ENCODE data around the gene CIAO2B. TPM values are rescaled to one million over a fixed set of nuclear protein-coding genes. Genes with fewer than 3 reads are reported as not detected.
"Not testable (repeated sequence)": the region's sequence is repeated elsewhere in the genome, so short reads cannot be mapped to it uniquely, and the experiment has no call there.

CIAO2B gene
- total RNA-seq, 1 donor from 2014 or later = 165 TPM

GRCh38 chr16:66968847-66969246 lies 34.6 kb upstream of the CIAO2B start:
- no peak overlapping the region for H3K4me3 Mint-ChIP-seq (ENCODE audit: low read depth)
- intact Hi-C loops (cut with micrococcal nuclease) = loop anchor here (10.0 kb wide), 1 partner anchor 64 kb away; no protein-coding TSS in a partner anchor
- no peaks in the 10 kb centered on the region for H3K9me3 Mint-ChIP-seq
- no peak for DNase-seq (ENCODE audit: low spot score)
- peaks cover 3% of the 10 kb centered on the region for H3K4me1 Mint-ChIP-seq (ENCODE audit: low read depth)
- no peak overlapping the region for H3K27ac Mint-ChIP-seq
- H3K27me3 Mint-ChIP-seq (ENCODE audit: low read depth) = no peaks in the 10 kb centered on the region
- no peaks in the 10 kb centered on the region for H3K36me3 Mint-ChIP-seq (ENCODE audit: low read depth)

DNA sequence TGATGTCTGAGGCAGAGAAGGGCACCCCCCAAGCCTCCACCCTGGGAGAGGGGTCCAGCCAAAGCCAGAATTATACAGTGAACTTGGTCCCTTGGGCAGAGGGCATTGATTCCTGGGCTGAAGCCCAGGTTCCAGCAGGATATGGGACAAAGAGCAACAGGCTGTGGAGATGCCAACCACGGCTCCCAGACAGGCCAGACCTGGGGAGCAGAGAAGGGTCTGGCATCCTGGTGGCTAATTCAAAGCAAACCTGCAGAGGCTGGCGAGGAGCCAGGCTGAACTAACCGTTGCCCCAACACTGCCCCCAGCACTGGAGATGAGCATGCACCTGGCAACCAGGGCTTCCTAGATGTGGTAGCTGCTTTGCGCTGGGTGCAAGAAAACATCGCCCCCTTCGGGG lies 29.8 kb upstream of the CIAO2B start:
- intact Hi-C loops (cut with micrococcal nuclease) = loop anchor here (10.0 kb wide), 1 partner anchor 59 kb away; no protein-coding TSS in a partner anchor
- H3K4me3 Mint-ChIP-seq (ENCODE audit: low read depth) = no peak overlapping the region
- H3K36me3 Mint-ChIP-seq (ENCODE audit: low read depth) = no peaks in the 10 kb centered on the region
- H3K27ac Mint-ChIP-seq = no peak overlapping the region
- DNase-seq (ENCODE audit: low spot score) = no peak
- no peaks in the 10 kb centered on the region for H3K27me3 Mint-ChIP-seq (ENCODE audit: low read depth)
- H3K9me3 Mint-ChIP-seq = no peaks in the 10 kb centered on the region
- peaks cover 11% of the 10 kb centered on the region for H3K4me1 Mint-ChIP-seq (ENCODE audit: low read depth)

DNA sequence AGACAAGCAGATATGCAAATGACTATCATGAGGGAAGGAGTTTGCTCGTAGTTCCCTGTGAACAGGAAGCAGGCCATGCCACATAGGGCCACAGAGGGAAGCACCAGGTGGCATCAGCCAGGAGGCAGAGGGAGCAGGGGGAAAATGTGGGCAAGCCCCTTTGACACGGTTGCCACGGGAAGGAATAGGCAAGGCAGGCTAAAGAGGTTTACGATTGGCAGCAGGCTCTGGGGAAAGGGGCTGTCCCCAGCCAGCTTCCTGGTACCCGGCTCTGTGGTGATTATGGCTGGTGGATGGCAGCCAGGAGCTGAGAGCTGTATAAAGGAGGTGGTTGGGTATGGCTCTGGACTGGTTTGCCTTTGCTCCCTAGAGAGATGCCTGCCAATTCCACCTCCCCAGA lies 27.7 kb upstream of the CIAO2B start:
- no peak for DNase-seq (ENCODE audit: low spot score)
- intact Hi-C loops (cut with micrococcal nuclease) = loop anchor here (10.0 kb wide), 1 partner anchor 57 kb away; no protein-coding TSS in a partner anchor

DNA sequence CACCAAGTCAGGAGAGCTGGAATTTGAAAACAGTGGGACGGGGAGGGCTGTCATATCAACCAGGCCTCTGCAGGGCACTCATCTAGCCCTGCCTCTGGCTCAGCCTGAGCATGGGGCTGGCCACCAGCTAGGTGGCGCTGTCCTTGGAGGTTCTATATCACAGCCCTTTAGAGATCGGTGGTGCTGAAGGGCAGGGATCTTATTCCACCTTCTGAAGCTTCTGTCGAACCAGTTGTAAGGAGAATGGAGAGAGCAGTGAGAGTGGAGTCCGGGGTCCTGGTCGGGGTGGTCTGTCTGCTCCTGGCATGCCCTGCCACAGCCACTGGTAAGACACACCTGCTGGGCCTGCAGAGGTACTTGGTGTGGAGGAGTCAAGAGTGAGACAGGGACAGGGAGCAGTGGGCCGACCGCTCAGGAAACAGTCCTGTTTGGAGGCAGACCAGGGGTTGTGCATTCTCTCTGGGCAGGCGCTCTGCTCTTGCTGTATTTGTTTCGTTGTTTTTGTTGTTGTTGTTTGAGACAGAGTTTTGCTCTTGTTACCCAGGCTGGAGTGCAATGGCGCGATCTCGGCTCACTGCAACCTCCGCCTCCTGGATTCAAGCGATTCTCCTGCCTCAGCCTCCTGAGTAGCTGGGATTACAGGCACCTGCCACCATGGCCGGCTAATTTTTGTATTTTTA lies 27.0 kb upstream of the CIAO2B start, which contains the start of gene CES3:
Gene CES3, plus strand, starts transcription at position 202 of the 680 bp plus-strand sequence. Its CDS starts 42 bp downstream, at position 244.
- H3K27ac Mint-ChIP-seq = peak within 1 kb of the TSS; percentile 81
- no peaks in the 10 kb centered on the region for H3K27me3 Mint-ChIP-seq (ENCODE audit: low read depth)
- intact Hi-C loops (cut with micrococcal nuclease) = loop anchor here (10.0 kb wide), 1 partner anchor 56 kb away; no protein-coding TSS in a partner anchor
- peaks cover 21% of the 10 kb centered on the region for H3K4me1 Mint-ChIP-seq (ENCODE audit: low read depth)
- DNase-seq (ENCODE audit: low spot score) = peak; percentile 66
- no peaks in the 10 kb centered on the region for H3K9me3 Mint-ChIP-seq
- peak within 1 kb of the TSS; percentile 82 for H3K4me3 Mint-ChIP-seq (ENCODE audit: low read depth)
- no peaks in the 10 kb centered on the region for H3K36me3 Mint-ChIP-seq (ENCODE audit: low read depth)

More for the DNA sequence above, 27.7 kb upstream of the CIAO2B start:
- H3K27ac Mint-ChIP-seq = peak overlapping the region; percentile 81
- peaks cover 21% of the 10 kb centered on the region for H3K4me1 Mint-ChIP-seq (ENCODE audit: low read depth)
- H3K27me3 Mint-ChIP-seq (ENCODE audit: low read depth) = no peaks in the 10 kb centered on the region
- H3K9me3 Mint-ChIP-seq = no peaks in the 10 kb centered on the region
- peak overlapping the region; percentile 82 for H3K4me3 Mint-ChIP-seq (ENCODE audit: low read depth)
- no peaks in the 10 kb centered on the region for H3K36me3 Mint-ChIP-seq (ENCODE audit: low read depth)

GRCh38 chr16:66960270-66960669 lies 26.1 kb upstream of the CIAO2B start:
- no peak overlapping the region for H3K4me3 Mint-ChIP-seq (ENCODE audit: low read depth)
- DNase-seq (ENCODE audit: low spot score) = no peak
- H3K4me1 Mint-ChIP-seq (ENCODE audit: low read depth) = peaks cover 21% of the 10 kb centered on the region
- no peaks in the 10 kb centered on the region for H3K27me3 Mint-ChIP-seq (ENCODE audit: low read depth)
- H3K36me3 Mint-ChIP-seq (ENCODE audit: low read depth) = no peaks in the 10 kb centered on the region
- intact Hi-C loops (cut with micrococcal nuclease) = loop anchor here (10.0 kb wide), 1 partner anchor 55 kb away; no protein-coding TSS in a partner anchor
- no peaks in the 10 kb centered on the region for H3K9me3 Mint-ChIP-seq
- H3K27ac Mint-ChIP-seq = no peak overlapping the region

GRCh38 chr16:66959704-66960161 lies 25.5 kb upstream of the CIAO2B start:
- Mint-ChIP-seq H3K4me1 (ENCODE audit: low read depth) (peaks cover 21% of the 10 kb centered on the region), H3K9me3 (no peaks in the 10 kb centered on the region), H3K27ac (no peak overlapping the region), H3K36me3 (ENCODE audit: low read depth) (no peaks in the 10 kb centered on the region), H3K4me3 (ENCODE audit: low read depth) (no peak overlapping the region), H3K27me3 (ENCODE audit: low read depth) (no peaks in the 10 kb centered on the region)
- intact Hi-C loops (cut with micrococcal nuclease) = loop anchor here (10.0 kb wide), 1 partner anchor 55 kb away; no protein-coding TSS in a partner anchor
- DNase-seq (ENCODE audit: low spot score) = no peak

DNA sequence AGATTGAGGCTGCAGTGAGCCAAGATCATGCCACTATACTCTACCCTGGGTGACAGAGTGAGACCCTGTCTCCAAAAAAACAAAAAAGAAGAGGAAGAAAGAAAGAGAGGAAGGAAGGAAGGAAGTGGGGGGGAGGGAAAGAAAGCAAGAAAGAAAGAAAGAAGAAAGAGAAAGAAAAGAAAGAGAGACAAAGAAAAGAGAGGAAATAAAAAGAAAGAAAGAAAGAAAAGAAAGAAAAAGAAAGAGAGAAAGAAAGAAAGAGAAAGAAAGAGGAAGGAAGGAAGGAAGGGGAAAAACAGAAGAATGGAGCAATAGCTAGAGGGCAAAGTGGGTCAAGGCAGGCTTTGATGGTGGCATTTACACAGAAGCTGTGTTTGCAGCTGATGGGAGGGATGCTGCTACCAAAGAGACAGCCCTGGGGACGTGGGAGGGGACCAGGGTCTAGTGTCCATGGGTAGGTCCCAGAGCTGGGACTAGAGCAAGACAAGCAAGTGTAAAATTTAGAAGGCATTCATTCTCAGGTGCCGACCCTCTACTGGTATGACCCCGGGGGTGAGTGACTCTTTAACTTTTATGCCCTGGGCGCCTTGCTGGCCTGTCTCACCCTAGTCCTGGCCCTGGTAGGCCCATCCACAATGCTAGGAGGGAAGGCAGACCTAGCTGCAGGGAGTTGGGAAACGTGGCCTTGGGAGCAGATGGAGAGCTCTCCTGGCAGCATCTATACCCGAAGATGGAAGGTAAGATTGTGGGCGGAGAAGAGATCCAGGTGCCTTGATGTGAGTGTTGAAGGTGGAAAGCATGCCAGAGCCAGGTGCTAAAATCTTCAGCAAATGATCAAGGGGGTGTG lies 24.9 kb upstream of the CIAO2B start:
- peaks cover 21% of the 10 kb centered on the region for H3K4me1 Mint-ChIP-seq (ENCODE audit: low read depth)
- peak overlapping the region; percentile 9 for H3K27ac Mint-ChIP-seq
- H3K36me3 Mint-ChIP-seq (ENCODE audit: low read depth) = no peaks in the 10 kb centered on the region
- no peaks in the 10 kb centered on the region for H3K9me3 Mint-ChIP-seq
- no peaks in the 10 kb centered on the region for H3K27me3 Mint-ChIP-seq (ENCODE audit: low read depth)
- intact Hi-C loops (cut with micrococcal nuclease) = no loop called here
- no peak overlapping the region for H3K4me3 Mint-ChIP-seq (ENCODE audit: low read depth)
- DNase-seq (ENCODE audit: low spot score) = no peak

DNA sequence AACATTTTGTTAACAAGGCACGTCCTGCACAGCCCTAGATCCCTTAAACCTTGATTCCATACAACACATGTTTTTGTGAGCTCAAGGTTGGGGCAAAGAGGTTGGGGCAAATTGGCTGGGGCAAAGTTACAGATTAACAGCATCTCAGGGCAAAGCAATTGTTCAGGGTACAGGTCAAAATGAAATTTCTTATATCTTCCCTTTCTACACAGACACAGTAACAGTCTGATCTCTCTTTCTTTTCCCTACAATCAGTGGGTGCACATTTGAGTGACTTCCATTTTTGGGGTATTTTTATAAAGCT lies 21.9 kb upstream of the CIAO2B start:
- H3K4me3 Mint-ChIP-seq (ENCODE audit: low read depth); H3K36me3 Mint-ChIP-seq (ENCODE audit: low read depth); DNase-seq (ENCODE audit: low spot score); H3K9me3 Mint-ChIP-seq; intact Hi-C loops (cut with micrococcal nuclease); H3K27ac Mint-ChIP-seq: not testable (repeated sequence)
- peaks cover 12% of the 10 kb centered on the region for H3K27me3 Mint-ChIP-seq (ENCODE audit: low read depth)
- H3K4me1 Mint-ChIP-seq (ENCODE audit: low read depth) = peaks cover 16% of the 10 kb centered on the region

DNA sequence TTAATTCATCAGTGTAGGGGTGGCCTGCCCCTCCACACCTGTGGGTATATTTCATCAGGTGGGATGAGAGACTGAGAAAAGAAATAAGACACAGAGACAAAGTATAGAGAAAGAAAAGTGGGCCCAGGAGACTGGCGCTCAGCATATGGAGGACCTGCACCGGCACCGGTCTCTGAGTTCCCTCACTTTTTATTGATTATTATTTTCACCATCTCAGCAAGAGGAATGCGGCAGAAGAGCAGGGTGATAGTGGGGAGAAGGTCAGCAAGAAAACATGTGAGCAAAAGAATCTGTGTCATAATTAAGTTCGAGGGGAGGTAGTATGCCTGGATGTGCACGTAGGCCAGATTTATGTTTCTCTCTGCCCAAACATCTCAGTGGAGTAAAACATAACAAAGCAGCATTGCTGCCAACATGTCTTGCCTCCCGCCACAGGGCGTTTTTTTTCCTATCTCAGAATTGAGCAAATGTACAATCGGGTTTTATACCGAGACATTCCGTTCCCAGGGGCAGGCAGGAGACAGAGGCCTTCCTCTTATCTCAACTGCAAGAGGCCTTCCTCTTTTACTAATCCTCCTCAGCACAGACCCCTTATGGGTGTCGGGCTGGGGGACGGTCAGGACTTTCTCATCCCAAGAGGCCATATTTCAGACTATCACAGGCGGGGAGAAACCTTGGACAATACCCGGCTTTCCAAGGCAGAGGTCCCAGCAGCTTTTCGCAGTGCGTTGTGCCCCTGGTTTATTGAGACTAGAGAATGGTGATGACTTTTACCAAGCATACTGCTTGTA lies 21.4 kb upstream of the CIAO2B start:
- H3K4me3 Mint-ChIP-seq (ENCODE audit: low read depth); H3K27ac Mint-ChIP-seq; H3K36me3 Mint-ChIP-seq (ENCODE audit: low read depth); H3K9me3 Mint-ChIP-seq; DNase-seq (ENCODE audit: low spot score): not testable (repeated sequence)
- H3K27me3 Mint-ChIP-seq (ENCODE audit: low read depth) = peaks cover 13% of the 10 kb centered on the region
- peaks cover 12% of the 10 kb centered on the region for H3K4me1 Mint-ChIP-seq (ENCODE audit: low read depth)
- intact Hi-C loops (cut with micrococcal nuclease) = loop anchor here (2.0 kb wide), 2 partner anchors 59 to 229 kb away; no protein-coding TSS in a partner anchor

- H3K4me1 Mint-ChIP-seq (ENCODE audit: low read depth) = peaks cover 18% of the 10 kb centered on the region
- DNase-seq (ENCODE audit: low spot score) = peak; percentile 72
- intact Hi-C loops (cut with micrococcal nuclease) = loop anchor here (2.0 kb wide), 2 partner anchors 61 to 231 kb away; no protein-coding TSS in a partner anchor
- no peaks in the 10 kb centered on the region for H3K9me3 Mint-ChIP-seq
- no peak overlapping the region for H3K27ac Mint-ChIP-seq
- no peak overlapping the region for H3K4me3 Mint-ChIP-seq (ENCODE audit: low read depth)
- H3K36me3 Mint-ChIP-seq (ENCODE audit: low read depth) = no peaks in the 10 kb centered on the region
- H3K27me3 Mint-ChIP-seq (ENCODE audit: low read depth) = peaks cover 24% of the 10 kb centered on the region
Measured at GRCh38 chr16:66954097-66954659, 20.0 kb upstream of the CIAO2B start.

DNA sequence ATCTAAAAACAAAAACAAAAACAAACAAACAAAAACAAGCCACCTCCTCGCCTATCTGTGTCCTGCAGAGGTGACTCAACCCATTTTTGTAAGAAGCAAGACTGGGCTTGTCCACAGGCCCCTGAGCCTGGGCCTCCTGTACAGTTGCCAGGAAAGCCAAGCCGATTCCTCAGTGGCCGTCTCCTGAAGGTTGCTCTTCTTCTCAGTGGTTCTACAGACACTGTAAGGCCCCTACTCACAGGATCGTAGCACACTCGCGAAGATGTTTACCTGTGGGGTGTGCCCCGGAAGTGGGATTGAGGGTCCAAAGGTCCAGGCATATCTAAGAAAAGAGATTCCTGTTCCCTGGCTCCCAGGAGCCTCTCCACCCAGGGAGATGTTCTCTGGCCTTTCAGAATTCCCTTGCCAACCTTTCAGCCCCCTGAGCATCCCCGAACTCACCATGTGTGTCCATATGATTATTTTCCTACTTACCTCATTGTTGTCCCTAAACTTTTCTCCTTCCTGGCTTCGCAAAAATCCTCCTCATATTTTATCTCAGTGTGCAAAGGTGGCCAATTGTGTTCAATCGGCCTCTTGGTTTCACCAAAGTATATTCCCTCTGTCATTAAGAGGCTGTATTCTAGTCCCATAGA lies 19.4 kb upstream of the CIAO2B start:
- intact Hi-C loops (cut with micrococcal nuclease) = loop anchor here (2.0 kb wide), 2 partner anchors 61 to 231 kb away; no protein-coding TSS in a partner anchor
- no peak for DNase-seq (ENCODE audit: low spot score)
- Mint-ChIP-seq H3K36me3 (ENCODE audit: low read depth) (no peaks in the 10 kb centered on the region), H3K4me3 (ENCODE audit: low read depth) (no peak overlapping the region), H3K27ac (no peak overlapping the region), H3K9me3 (no peaks in the 10 kb centered on the region), H3K4me1 (ENCODE audit: low read depth) (peaks cover 13% of the 10 kb centered on the region), H3K27me3 (ENCODE audit: low read depth) (peaks cover 30% of the 10 kb centered on the region)

All from activated T-helper 2 cell treated with anti-CD3 and anti-CD28 coated beads, Interferon-gamma antibody, Interleukin-2, Interleukin-4, amounts not matched to agents 10 μg/mL and 5 μg/mL and 100 μg/mL, durations not matched to agents 14 hours and 24 hours and 36 hours (primary cell).